ENCODE data around the gene CHCHD4. TPM values are rescaled to one million over a fixed set of nuclear protein-coding genes. Genes with fewer than 3 reads are reported as not detected.

The CHCHD4 gene
- total and polyA plus RNA-seq, 2 of the 8 experiments (the other 6 are each of a cell fraction or from before 2014, with no cell fraction given) = 15.0 to 22.3 TPM

DNA sequence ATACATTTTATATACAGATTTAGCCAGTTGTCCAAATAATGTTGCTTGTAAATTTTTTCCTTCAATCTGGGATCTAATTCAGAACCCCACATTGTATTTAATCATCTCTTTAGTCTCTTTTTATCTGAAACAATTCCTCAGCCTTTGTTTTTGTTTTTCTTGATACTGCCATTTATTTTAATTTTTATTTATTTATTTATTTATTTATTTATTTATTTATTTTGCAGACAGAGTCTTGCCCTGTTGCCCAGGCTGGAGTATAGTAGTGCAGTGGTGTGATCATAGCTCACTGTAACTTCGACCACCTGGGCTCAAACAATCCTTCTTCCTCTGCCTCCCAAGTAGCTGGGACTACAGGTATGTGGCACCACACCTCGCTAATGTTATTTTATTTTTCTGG lies 61.5 kb downstream of the CHCHD4 start (continued):
- TF ChIP-seq EZH2 (IDR thresholded peaks at IDR 0.05; ENCODE audit: low read depth, low read length, severe bottlenecking) (no peak), GTF2F1 (IDR thresholded peaks at IDR 0.05; ENCODE audit: borderline replicate concordance, low read depth, low read length) (no peak), FOSL1 (IDR thresholded peaks at IDR 0.05; ENCODE audit: insufficient read depth, low read depth, low read length) (no peak)

Other genes with a start within 250 kb of the CHCHD4 start
- gene WNT7A, start 244.8 kb downstream of the CHCHD4 start, total RNA-seq (2021; fragmentation: NEBNext Ultra II Directional; extraction: Animal tissue kit (Norgen Biotek cat#: 25700)) = not detected in 2 replicates
- gene WNT7A, start 244.8 kb downstream of the CHCHD4 start, polyA plus RNA-seq (2011; rRNA removed) = 0.02 and 0.11 TPM in 2 replicates
- gene TMEM43, start 182 bp upstream of the CHCHD4 start, total RNA-seq (2021; fragmentation: NEBNext Ultra II Directional; extraction: Animal tissue kit (Norgen Biotek cat#: 25700)) = 27.0 and 27.4 TPM in 2 replicates
- gene TMEM43, start 182 bp upstream of the CHCHD4 start, polyA plus RNA-seq (2011; rRNA removed) = 33.7 and 38.2 TPM in 2 replicates
- 27.3 and 27.7 TPM in 2 replicates for gene XPC, start 53.7 kb upstream of the CHCHD4 start, total RNA-seq (2021; fragmentation: NEBNext Ultra II Directional; extraction: Animal tissue kit (Norgen Biotek cat#: 25700))
- 8.8 and 13.0 TPM in 2 replicates for gene XPC, start 53.7 kb upstream of the CHCHD4 start, polyA plus RNA-seq (2011; rRNA removed)
- gene LSM3, start 53.9 kb upstream of the CHCHD4 start, total RNA-seq (2021; fragmentation: NEBNext Ultra II Directional; extraction: Animal tissue kit (Norgen Biotek cat#: 25700)) = 24.8 and 25.4 TPM in 2 replicates
- gene LSM3, start 53.9 kb upstream of the CHCHD4 start, polyA plus RNA-seq (2011; rRNA removed) = 3.4 and 7.1 TPM in 2 replicates

Data from H1 (cell line).